K562 (cell line): ENCODE data around the gene H2BK1. TPM values are rescaled to one million over a fixed set of nuclear protein-coding genes. Genes with fewer than 3 reads are reported as not detected.
A peak's percentile ranks its signal among the peaks of the same experiment; 100 is the strongest.

Source experiments
- ATF3 ChIP-seq, 2 experiments: fragments of 450-650 bp in 1 of 2; sonication (generic) in 1 of 2; formaldehyde crosslinking in 1 of 2; IDR thresholded peaks in 1 of 2; conservative IDR thresholded peaks in 1 of 2; 2 replicates each; pipeline versions ENCODE4 v1.6.1 to v1.8.1; 2016 to 2023; ENCODE audit warnings: mild to moderate bottlenecking in 2 of 2, moderate library complexity in 2 of 2, inconsistent platforms in 1 of 2, missing genetic modification reagents in 1 of 2
- CHD7 ChIP-seq: fragments of 200-600 bp; sonication (generic); IDR thresholded peaks from one replicate; pipeline ENCODE4 v1.6.1; 2012; ENCODE audit warnings: mild to moderate bottlenecking, low read depth, low read length, inconsistent platforms
- ELF4 ChIP-seq: fragments of 450-650 bp; formaldehyde crosslinking; IDR thresholded peaks from 2 replicates; pipeline ENCODE4 v1.4.0; 2022; ENCODE audit warnings: missing genetic modification characterization
- POLR2H ChIP-seq: IDR thresholded peaks from 2 replicates; pipeline ENCODE4 v1.6.1; 2016; ENCODE audit warnings: missing genetic modification characterization, low read depth, mild to moderate bottlenecking, control low read depth, missing compliant biosample characterization, moderate library complexity
- ZBTB17 ChIP-seq: fragments of 450-650 bp; formaldehyde crosslinking; IDR thresholded peaks from 2 replicates; pipeline ENCODE4 v1.4.0; 2020; ENCODE audit warnings: mild to moderate bottlenecking
- ZNF232 ChIP-seq: sonication (generic); formaldehyde crosslinking; IDR thresholded peaks from 2 replicates; pipeline ENCODE4 v1.8.0; 2022; ENCODE audit warnings: mild to moderate bottlenecking, missing genetic modification reagents
- polyA plus RNA-seq, 8 experiments: library from polyadenylated mRNA; depleted of rRNA in 4 of 8; stranded (reverse) in 5 of 8; unstranded in 3 of 8; fragments of >200 nt; fragmentation: Nextera tagmentation in 2 of 8; fragmentation: Illumina TruSeq in 1 of 8; extraction: Ambion mirVana in 2 of 8; extraction: Trizol in 1 of 8; gene quantifications; 2 replicates each; pipeline versions ENCODE4 v1.2.1 to v1.2.3, GENCODE V29; 2011 to 2014; ENCODE audit warnings: inconsistent platforms in 1 of 8, missing spikeins in 1 of 8
- total RNA-seq, 7 experiments: library from RNA; depleted of rRNA in 6 of 7; stranded (reverse); fragments of >200 nt in 6 of 7; fragmentation: Illumina TruSeq in 2 of 7; extraction: Trizol in 2 of 7; gene quantifications; 2 replicates each; pipeline versions ENCODE4 v1.2.1 to v1.2.3, GENCODE V29; 2011 to 2021; ENCODE audit warnings: low replicate concordance in 1 of 7
- TF ChIP-seq, protein P1 (sequence below): fragments of 250-450 bp; sonication (Bioruptor Pico); IDR thresholded peaks from 2 replicates; pipeline ENCODE4 v1.8.0; 2022; ENCODE audit warnings: moderate library complexity, mild to moderate bottlenecking, inconsistent platforms
- TF ChIP-seq, protein P2 (sequence below): fragments of 450-650 bp; formaldehyde crosslinking; IDR thresholded peaks from 2 replicates; pipeline ENCODE4 v1.4.0; 2020; ENCODE audit warnings: mild to moderate bottlenecking, mixed read lengths

Gene H2BK1
- total and polyA plus RNA-seq, 9 of the 15 experiments (the other 6 are each of a cell fraction or from before 2014, with no cell fraction given): not detected

- no peak for TF ChIP-seq POLR2H (tag)
- TF ChIP-seq, protein P1, sequence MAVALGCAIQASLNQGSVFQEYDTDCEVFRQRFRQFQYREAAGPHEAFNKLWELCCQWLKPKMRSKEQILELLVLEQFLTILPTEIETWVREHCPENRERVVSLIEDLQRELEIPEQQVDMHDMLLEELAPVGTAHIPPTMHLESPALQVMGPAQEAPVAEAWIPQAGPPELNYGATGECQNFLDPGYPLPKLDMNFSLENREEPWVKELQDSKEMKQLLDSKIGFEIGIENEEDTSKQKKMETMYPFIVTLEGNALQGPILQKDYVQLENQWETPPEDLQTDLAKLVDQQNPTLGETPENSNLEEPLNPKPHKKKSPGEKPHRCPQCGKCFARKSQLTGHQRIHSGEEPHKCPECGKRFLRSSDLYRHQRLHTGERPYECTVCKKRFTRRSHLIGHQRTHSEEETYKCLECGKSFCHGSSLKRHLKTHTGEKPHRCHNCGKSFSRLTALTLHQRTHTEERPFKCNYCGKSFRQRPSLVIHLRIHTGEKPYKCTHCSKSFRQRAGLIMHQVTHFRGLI (CRISPR knock-in tag): no peak
- TF ChIP-seq, protein P2, sequence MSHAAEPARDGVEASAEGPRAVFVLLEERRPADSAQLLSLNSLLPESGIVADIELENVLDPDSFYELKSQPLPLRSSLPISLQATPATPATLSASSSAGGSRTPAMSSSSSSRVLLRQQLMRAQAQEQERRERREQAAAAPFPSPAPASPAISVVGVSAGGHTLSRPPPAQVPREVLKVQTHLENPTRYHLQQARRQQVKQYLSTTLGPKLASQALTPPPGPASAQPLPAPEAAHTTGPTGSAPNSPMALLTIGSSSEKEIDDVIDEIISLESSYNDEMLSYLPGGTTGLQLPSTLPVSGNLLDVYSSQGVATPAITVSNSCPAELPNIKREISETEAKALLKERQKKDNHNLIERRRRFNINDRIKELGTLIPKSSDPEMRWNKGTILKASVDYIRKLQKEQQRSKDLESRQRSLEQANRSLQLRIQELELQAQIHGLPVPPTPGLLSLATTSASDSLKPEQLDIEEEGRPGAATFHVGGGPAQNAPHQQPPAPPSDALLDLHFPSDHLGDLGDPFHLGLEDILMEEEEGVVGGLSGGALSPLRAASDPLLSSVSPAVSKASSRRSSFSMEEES (CRISPR knock-in tag): no peak
- no peak for TF ChIP-seq ATF3 (IDR thresholded peaks at IDR 0.05)
- peak; percentile 84 for TF ChIP-seq ATF3 (CRISPR knock-in tag; conservative IDR thresholded peaks at IDR 0.05)
- TF ChIP-seq ZNF232: no peak
- TF ChIP-seq ELF4: no peak
- TF ChIP-seq ZBTB17 (CRISPR knock-in tag): no peak
- TF ChIP-seq CHD7: peak; percentile 70
Measured at GRCh38 chr7:151172273-151173141, 37.8 kb downstream of the H2BK1 start (continued).
